Loucy (cell line): ENCODE results near the gene CEP70.

ENCODE experiments used
- CTCF ChIP-seq: fragments of 200-600 bp; sonication (generic); conservative IDR thresholded peaks from 2 replicates; pipeline ENCODE4 v1.5.1; 2014; ENCODE audit warnings: mild to moderate bottlenecking, antibody characterized with exemption, low read length
- EZH2phosphoT487 ChIP-seq: fragments of 200-600 bp; IDR thresholded peaks from 2 replicates; pipeline ENCODE4 v1.6.1; 2018; ENCODE audit warnings: antibody characterized with exemption, mild to moderate bottlenecking, moderate library complexity, borderline replicate concordance

- no peak for TF ChIP-seq CTCF
- no peak for TF ChIP-seq EZH2phosphoT487
These were observed 100.9 kb downstream of the CEP70 start for GRCh38 chr3:138492980-138493675.
